Measurements from ENCODE around the gene P3H4. TPM values are rescaled to one million over a fixed set of nuclear protein-coding genes. Genes with fewer than 3 reads are reported as not detected.
"Not testable (repeated sequence)": the region's sequence is repeated elsewhere in the genome, so short reads cannot be mapped to it uniquely, and the experiment has no call there.

P3H4 gene
- total RNA-seq, 1 experiment from 2014 or later = 53.6 TPM

- peak; percentile 62 for DNase-seq (ENCODE audit: low spot score)
Observed at GRCh38 chr17:41793784-41794539, 17.8 kb downstream of the P3H4 start.

GRCh38 chr17:41792845-41793783 lies 18.6 kb downstream of the P3H4 start:
- DNase-seq (ENCODE audit: low spot score) = peak; percentile 92

- DNase-seq (ENCODE audit: low spot score) = no peak
Observed at GRCh38 chr17:41787021-41787418, 24.7 kb downstream of the P3H4 start.

GRCh38 chr17:41786227-41787020 lies 25.3 kb downstream of the P3H4 start, which contains the start of gene JUP:
TSS of gene JUP (minus strand) at chr17:41786711. CDS start at chr17:41771854, 14,857 bp downstream.
- peak; percentile 82 for DNase-seq (ENCODE audit: low spot score)

- no peak for DNase-seq (ENCODE audit: low spot score)
Observed at GRCh38 chr17:41785859-41786226, 25.9 kb downstream of the P3H4 start.

- DNase-seq (ENCODE audit: low spot score) = no peak
Observed at GRCh38 chr17:41785091-41785858, 26.5 kb downstream of the P3H4 start.

GRCh38 chr17:41784207-41784744 lies 27.5 kb downstream of the P3H4 start:
- peak; percentile 46 for DNase-seq (ENCODE audit: low spot score)

- no peak for DNase-seq (ENCODE audit: low spot score)
Observed at GRCh38 chr17:41782142-41782541, 29.6 kb downstream of the P3H4 start.

GRCh38 chr17:41781404-41782110 lies 30.2 kb downstream of the P3H4 start:
- DNase-seq (ENCODE audit: low spot score) = no peak

GRCh38 chr17:41779954-41780353 lies 31.8 kb downstream of the P3H4 start:
- no peak for DNase-seq (ENCODE audit: low spot score)

GRCh38 chr17:41777574-41778188 lies 34.1 kb downstream of the P3H4 start:
- peak; percentile 93 for DNase-seq (ENCODE audit: low spot score)

- DNase-seq (ENCODE audit: low spot score) = peak; percentile 48
Observed at GRCh38 chr17:41777157-41777573, 34.6 kb downstream of the P3H4 start.

GRCh38 chr17:41776262-41776900 lies 35.4 kb downstream of the P3H4 start:
- DNase-seq (ENCODE audit: low spot score) = not testable (repeated sequence)

- DNase-seq (ENCODE audit: low spot score) = no peak
Observed at GRCh38 chr17:41775394-41776226, 36.1 kb downstream of the P3H4 start.

GRCh38 chr17:41773731-41774193 lies 38.0 kb downstream of the P3H4 start:
- DNase-seq (ENCODE audit: low spot score) = no peak

- peak; percentile 94 for DNase-seq (ENCODE audit: low spot score)
Observed at GRCh38 chr17:41773190-41773588, 38.6 kb downstream of the P3H4 start.

- no peak for DNase-seq (ENCODE audit: low spot score)
Observed at GRCh38 chr17:41772586-41773189, 39.1 kb downstream of the P3H4 start.

GRCh38 chr17:41772218-41772585 lies 39.5 kb downstream of the P3H4 start:
- no peak for DNase-seq (ENCODE audit: low spot score)
